Hepatocyte (in vitro differentiated cells): ENCODE results near the gene RGMB. TPM values are rescaled to one million over a fixed set of nuclear protein-coding genes. Genes with fewer than 3 reads are reported as not detected.
A peak's percentile ranks its signal among the peaks of the same experiment; 100 is the strongest.

ENCODE experiments used
- DNase-seq: peaks from one replicate; pipeline ENCODE4 v3.0.0-alpha.2; 2016; ENCODE audit warnings: low spot score
- H2AFZ ChIP-seq: fragments of 200-600 bp; sonication (generic); 2 replicates; pipeline ENCODE4 v1.6.0; 2016; ENCODE audit warnings: antibody characterized with exemption, mild to moderate bottlenecking
- H3K27ac ChIP-seq: fragments of 200-600 bp; sonication (generic); 2 replicates; pipeline ENCODE4 v1.5.1; 2016; ENCODE audit warnings: mild to moderate bottlenecking
- H3K27me3 ChIP-seq: fragments of 200-600 bp; sonication (generic); 2 replicates; pipeline ENCODE4 v1.6.1; 2016
- H3K36me3 ChIP-seq: fragments of 200-600 bp; sonication (generic); replicated peaks from 2 replicates; pipeline ENCODE4 v1.5.1; 2016; ENCODE audit warnings: low read depth; ENCODE audit not compliant: insufficient read depth
- H3K4me1 ChIP-seq: fragments of 200-600 bp; sonication (generic); 2 replicates; pipeline ENCODE4 v1.5.1; 2016; ENCODE audit warnings: mild to moderate bottlenecking, moderate library complexity; ENCODE audit not compliant: insufficient read depth
- H3K4me2 ChIP-seq: fragments of 200-600 bp; sonication (generic); 2 replicates; pipeline ENCODE4 v1.6.0; 2016
- H3K4me3 ChIP-seq: fragments of 200-600 bp; sonication (generic); 2 replicates; pipeline ENCODE4 v1.5.1; 2016; ENCODE audit warnings: mild to moderate bottlenecking
- H3K79me2 ChIP-seq: fragments of 200-600 bp; sonication (generic); 2 replicates; pipeline ENCODE4 v1.6.0; 2017; ENCODE audit warnings: mild to moderate bottlenecking
- H3K9me2 ChIP-seq: fragments of 200-600 bp; sonication (generic); replicated peaks from 2 replicates; pipeline ENCODE4 v1.6.0; 2017; ENCODE audit warnings: mild to moderate bottlenecking; ENCODE audit not compliant: insufficient read depth
- H3K9me3 ChIP-seq: fragments of 200-600 bp; sonication (generic); 2 replicates; pipeline ENCODE4 v1.5.1; 2016; ENCODE audit warnings: low read depth, mild to moderate bottlenecking
- H4K20me1 ChIP-seq: fragments of 200-600 bp; sonication (generic); 2 replicates; pipeline ENCODE4 v1.6.0; 2016; ENCODE audit warnings: mild to moderate bottlenecking; ENCODE audit not compliant: insufficient read depth, poor library complexity, severe bottlenecking
- EZH2 ChIP-seq: fragments of 200-600 bp; sonication (generic); IDR thresholded peaks from 2 replicates; pipeline ENCODE4 v1.6.1; 2016; ENCODE audit warnings: antibody characterized with exemption, mild to moderate bottlenecking, borderline replicate concordance
- EZH2phosphoT487 ChIP-seq: fragments of 200-600 bp; sonication (generic); IDR thresholded peaks from one replicate; pipeline ENCODE4 v1.6.1; 2018; ENCODE audit warnings: antibody characterized with exemption, mild to moderate bottlenecking, low read depth, moderate library complexity; ENCODE audit not compliant: unreplicated experiment, severe bottlenecking
- WGBS: methylation state at CpG from one replicate; pipeline ENCODE4 v1.1.6; 2016; ENCODE audit warnings: low lambda C conversion rate; ENCODE audit errors: missing lambda C conversion rate; 5-methylcytosine and 5-hydroxymethylcytosine counted together
- polyA plus RNA-seq: library from polyadenylated mRNA; unstranded; fragments of >200 nt; fragmentation: Nextera tagmentation; extraction: Ambion mirVana; gene quantifications from 2 replicates; pipeline ENCODE4 v1.2.1, GENCODE V29; 2016
- total RNA-seq: library from RNA; depleted of rRNA; stranded (reverse); fragments of >200 nt; gene quantifications from 2 replicates; pipeline ENCODE4 v1.2.3, GENCODE V29; 2014
- TF ChIP-seq, protein P1 (sequence below): fragments of 200-600 bp; sonication (generic); IDR thresholded peaks from 2 replicates; pipeline ENCODE4 v1.5.1; 2016; ENCODE audit warnings: antibody characterized with exemption, mild to moderate bottlenecking; ENCODE audit not compliant: poor library complexity

Gene RGMB
- total and polyA plus RNA-seq, 2 experiments from 2014 or later, result 8.4 to 11.6 TPM

GRCh38 chr5:98768960-98769209, 4.6 kb upstream of the RGMB start:
- Histone ChIP-seq H4K20me1 (no peaks in the 10 kb centered on the region), H3K9me3 (no peaks in the 10 kb centered on the region), H3K4me1 (no peaks in the 10 kb centered on the region), H2AFZ (peak overlapping the region; percentile 90), H3K4me3 (peak overlapping the region; percentile 39), H3K27me3 (no peaks in the 10 kb centered on the region), H3K36me3 (no peaks in the 10 kb centered on the region), H3K79me2 (no peaks in the 10 kb centered on the region), H3K9me2 (no peaks in the 10 kb centered on the region), H3K27ac (no peak overlapping the region), H3K4me2 (peak overlapping the region; percentile 97)
- TF ChIP-seq EZH2phosphoT487 (no peak), EZH2 (no peak)
- TF ChIP-seq, protein P1, sequence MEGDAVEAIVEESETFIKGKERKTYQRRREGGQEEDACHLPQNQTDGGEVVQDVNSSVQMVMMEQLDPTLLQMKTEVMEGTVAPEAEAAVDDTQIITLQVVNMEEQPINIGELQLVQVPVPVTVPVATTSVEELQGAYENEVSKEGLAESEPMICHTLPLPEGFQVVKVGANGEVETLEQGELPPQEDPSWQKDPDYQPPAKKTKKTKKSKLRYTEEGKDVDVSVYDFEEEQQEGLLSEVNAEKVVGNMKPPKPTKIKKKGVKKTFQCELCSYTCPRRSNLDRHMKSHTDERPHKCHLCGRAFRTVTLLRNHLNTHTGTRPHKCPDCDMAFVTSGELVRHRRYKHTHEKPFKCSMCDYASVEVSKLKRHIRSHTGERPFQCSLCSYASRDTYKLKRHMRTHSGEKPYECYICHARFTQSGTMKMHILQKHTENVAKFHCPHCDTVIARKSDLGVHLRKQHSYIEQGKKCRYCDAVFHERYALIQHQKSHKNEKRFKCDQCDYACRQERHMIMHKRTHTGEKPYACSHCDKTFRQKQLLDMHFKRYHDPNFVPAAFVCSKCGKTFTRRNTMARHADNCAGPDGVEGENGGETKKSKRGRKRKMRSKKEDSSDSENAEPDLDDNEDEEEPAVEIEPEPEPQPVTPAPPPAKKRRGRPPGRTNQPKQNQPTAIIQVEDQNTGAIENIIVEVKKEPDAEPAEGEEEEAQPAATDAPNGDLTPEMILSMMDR, result no peak
- peak; percentile 26 for DNase-seq
- WGBS, result 3% methylated on average over 8 of the region's 31 CpGs

- Histone ChIP-seq H3K9me2 (no peaks in the 10 kb centered on the region), H3K4me3 (peak overlapping the region; percentile 39), H3K79me2 (no peaks in the 10 kb centered on the region), H4K20me1 (no peaks in the 10 kb centered on the region), H3K4me1 (no peaks in the 10 kb centered on the region), H3K36me3 (no peaks in the 10 kb centered on the region), H3K9me3 (no peaks in the 10 kb centered on the region), H2AFZ (peak overlapping the region; percentile 90), H3K27me3 (no peaks in the 10 kb centered on the region), H3K4me2 (peak overlapping the region; percentile 97), H3K27ac (no peak overlapping the region)
- 1% methylated on average over 36 of the region's 55 CpGs for WGBS
- no peak for TF ChIP-seq EZH2phosphoT487
- TF ChIP-seq EZH2, result no peak
- TF ChIP-seq, protein P1, result peak; percentile 79
- peak; percentile 80 for DNase-seq
Measured at GRCh38 chr5:98769210-98769958, 4.1 kb upstream of the RGMB start.

GRCh38 chr5:98769959-98770208, 3.6 kb upstream of the RGMB start:
- Histone ChIP-seq H3K9me2 (no peaks in the 10 kb centered on the region), H3K4me1 (no peaks in the 10 kb centered on the region), H3K9me3 (no peaks in the 10 kb centered on the region), H3K4me3 (peak overlapping the region; percentile 39), H3K27me3 (no peaks in the 10 kb centered on the region), H3K27ac (peak overlapping the region; percentile 4), H3K79me2 (peaks cover 2% of the 10 kb centered on the region), H4K20me1 (peaks cover 1% of the 10 kb centered on the region), H3K4me2 (peak overlapping the region; percentile 97), H2AFZ (peak overlapping the region; percentile 90), H3K36me3 (no peaks in the 10 kb centered on the region)
- no peak for DNase-seq
- WGBS, result under 1% methylated on average over 12 of the region's 12 CpGs
- TF ChIP-seq, protein P1, result no peak
- TF ChIP-seq EZH2phosphoT487 (no peak), EZH2 (no peak)
